ENCODE results near the gene C2CD4D.
"Not testable (repeated sequence)": the region's sequence is repeated elsewhere in the genome, so short reads cannot be mapped to it uniquely, and the experiment has no call there.

C2CD4D gene

DNA sequence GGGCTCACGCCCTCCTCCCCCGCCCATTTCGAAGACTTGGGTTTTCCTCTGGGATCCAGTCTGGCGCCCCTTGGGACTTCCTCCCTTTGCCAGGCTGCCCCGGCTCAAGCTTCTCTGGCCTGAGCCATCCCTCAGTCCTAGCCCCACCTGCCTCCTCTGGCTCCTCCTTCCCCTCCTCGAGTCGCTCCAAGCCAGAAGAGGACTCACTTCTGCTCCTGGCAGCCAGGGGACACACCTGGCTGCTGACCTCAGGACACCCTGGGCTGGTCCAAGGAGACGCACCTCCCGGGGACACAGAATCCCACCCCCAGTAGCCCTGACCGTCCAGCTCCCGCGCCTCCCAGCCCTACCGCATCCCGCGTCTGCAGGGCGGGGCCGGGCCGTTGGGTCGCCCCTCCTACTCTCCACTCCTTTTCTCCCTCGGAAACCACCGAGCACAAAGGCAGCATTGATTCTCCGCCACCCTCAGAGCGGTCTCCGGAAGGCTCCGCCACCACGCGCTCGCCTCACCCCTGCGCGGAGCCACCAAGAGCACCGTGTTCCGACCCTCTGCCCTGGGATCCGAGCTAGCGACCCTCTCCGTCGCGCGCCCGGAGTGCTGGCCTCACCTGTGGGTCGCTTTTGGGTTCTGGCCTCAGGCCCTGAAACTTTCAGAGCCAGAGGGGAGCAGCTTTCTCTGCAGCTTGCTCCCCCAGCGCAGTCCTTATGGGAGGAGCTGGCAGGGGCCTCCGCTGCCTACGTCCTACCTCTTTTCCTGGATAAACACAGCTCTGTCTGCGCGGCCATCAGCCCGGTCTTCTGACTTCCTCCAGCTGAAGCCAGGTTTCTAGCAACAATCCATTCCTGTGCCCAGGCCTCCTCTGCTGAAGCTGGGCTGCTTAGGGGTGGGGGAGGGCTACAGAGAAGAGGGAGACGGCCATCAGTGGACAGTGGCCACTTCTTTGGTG is at the start of gene C2CD4D:
Gene C2CD4D (minus strand): TSS at position 364 of the 947 bp plus-strand sequence. CDS start 831 bp downstream, outside the sequence.
- DNase-seq, result no peak

DNA sequence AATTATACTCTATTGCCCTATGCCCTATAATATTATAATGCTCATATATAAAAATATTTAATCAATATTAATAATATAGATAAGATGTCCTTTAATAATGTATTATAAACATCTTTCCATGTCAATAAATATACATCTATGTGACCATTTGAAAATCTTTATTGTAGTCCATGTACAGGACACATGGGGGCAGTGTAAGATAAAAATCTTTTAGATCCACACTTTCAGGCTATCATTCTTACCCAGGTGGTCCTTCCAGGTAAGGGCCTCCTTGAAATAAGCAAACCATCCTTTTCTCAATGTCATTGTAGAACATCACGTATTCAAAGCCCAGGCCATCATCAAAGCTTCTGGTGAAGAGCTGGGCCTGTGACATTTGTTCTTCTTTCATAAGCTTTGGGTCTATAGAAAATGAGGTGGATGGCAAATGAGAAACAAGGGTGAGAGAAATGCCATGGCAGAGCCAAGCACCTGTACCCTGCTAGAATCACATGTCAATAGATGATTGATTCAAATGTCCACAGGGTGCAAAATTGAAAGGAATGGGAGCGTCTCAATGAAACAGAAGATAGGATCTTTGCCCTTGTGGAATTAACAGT is 49.5 kb upstream of the C2CD4D start:
- no peak for DNase-seq

- DNase-seq, result no peak
Measured at GRCh38 chr1:151887028-151887427, 47.4 kb upstream of the C2CD4D start.

GRCh38 chr1:151885479-151885878 is 45.9 kb upstream of the C2CD4D start:
- no peak for DNase-seq

GRCh38 chr1:151884879-151885278 is 45.3 kb upstream of the C2CD4D start:
- not testable (repeated sequence) for DNase-seq

DNA sequence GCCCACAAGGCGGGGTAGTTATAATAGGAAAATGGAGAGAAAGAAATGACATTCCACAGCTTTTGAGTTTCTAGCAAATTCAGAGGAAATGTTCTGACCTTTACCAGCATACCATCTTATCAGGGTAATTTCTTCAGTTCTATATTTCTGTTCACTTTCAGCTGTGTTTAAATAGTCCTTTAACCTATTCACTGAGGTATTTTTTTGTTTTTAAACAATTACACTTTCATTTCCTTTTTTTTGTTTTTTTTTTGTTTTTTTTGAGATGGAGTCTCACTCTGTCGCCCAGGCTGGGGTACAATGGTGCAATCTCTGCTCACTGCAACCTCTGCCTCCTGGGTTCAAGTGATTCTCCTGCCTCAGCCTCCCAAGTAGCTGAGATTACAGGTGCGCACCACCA is 44.8 kb upstream of the C2CD4D start:
- DNase-seq, result not testable (repeated sequence)

- not testable (repeated sequence) for DNase-seq
Measured at GRCh38 chr1:151883898-151884297, 44.3 kb upstream of the C2CD4D start.

GRCh38 chr1:151882918-151883317 is 43.3 kb upstream of the C2CD4D start:
- not testable (repeated sequence) for DNase-seq

DNA sequence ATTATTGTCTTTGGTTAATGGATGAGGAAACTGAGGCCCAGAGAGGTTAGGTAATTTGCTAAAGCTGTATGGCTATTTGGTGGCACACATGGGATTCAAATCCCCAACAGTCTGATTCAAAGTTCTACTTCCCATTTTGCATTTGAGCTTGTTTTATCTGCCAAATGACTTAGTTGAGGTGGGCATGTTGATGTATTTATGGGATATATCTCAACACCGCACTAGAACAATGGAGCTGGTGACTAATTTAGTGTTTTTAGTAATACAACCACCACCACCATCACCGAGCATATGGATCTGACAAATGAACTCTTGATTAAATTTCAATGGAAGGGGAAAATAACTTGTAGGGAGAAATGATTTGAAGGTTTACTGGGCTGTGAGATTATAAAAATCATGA is 42.8 kb upstream of the C2CD4D start:
- no peak for DNase-seq

- no peak for DNase-seq
Measured at GRCh38 chr1:151881479-151881878, 41.9 kb upstream of the C2CD4D start.

GRCh38 chr1:151875419-151876097 is 35.9 kb upstream of the C2CD4D start:
- no peak for DNase-seq

DNA sequence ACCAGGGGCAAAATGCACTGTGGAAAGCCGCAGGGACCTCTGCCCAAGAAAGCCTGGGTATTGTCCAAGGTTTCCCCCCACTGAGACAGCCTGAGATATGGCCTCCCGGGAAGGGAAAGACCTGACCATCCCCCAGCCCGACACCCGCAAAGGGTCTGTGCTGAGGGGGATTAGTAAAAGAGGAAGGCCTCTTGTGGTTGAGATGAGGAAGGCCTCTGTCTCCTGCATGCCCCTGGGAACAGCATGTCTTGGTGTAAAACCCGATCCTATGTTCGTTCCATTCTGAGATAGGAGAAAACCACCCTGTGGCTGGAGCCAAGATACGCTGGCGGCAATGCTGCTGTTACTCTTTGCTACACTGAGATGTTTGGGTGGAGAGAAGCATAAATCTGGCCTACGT is 33.2 kb upstream of the C2CD4D start:
- not testable (repeated sequence) for DNase-seq

DNA sequence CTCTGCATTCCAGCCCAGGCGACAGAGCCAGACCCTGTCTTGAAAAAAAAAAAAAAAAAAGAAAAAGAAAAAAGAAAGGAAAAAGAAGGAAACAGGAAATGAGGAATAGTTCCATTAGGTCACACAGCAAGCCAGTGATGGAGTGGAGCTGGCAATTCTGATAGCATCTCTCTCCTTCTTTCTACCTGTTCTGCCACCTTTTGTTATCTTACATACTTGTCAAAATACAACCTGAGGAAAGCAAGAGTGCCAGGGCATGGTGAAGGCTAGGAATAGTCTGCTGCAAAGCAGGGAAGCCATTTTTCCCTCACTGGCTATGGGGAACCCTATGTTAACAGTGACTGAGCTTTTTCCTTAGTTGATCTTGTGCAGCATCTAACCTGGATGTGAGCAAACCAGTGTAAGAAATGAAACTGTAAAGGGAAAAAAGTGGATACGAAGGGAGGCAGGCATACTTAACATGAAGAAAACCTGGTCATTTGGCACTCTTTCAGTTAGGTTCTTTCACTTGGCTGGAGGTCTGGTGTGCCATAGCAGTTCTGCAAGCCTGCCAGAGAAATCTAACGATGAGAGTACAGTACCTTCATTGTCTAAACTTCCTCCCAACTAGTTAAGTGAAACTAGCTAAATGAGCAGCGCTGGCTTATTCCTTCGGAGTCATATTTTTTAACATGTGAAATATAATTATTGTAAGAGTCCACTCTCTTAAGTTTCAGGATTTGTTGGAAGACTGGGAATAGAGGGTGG is 31.8 kb upstream of the C2CD4D start:
- DNase-seq, result no peak

DNA sequence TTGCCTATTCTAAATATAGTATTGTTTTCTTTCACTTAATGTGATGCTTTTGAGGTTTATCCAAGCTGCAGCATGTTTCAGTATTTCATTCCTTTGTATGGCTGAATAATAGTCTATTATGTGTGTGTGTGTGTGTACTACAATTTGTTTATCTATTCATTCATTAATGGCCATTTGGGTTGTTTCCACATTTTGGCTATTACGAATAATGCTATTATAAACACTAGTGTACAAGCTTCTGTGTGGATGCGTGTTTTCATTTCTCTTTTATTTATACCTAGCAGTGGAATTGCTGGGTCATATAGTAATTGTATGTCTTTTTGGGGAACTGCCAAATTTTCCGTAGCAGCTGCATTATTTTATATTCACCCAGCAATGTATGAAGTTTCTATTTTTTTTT is 28.9 kb upstream of the C2CD4D start:
- DNase-seq, result no peak

GRCh38 chr1:151867765-151868411 is 28.3 kb upstream of the C2CD4D start:
- peak; percentile 79 for DNase-seq

- no peak for DNase-seq
Measured at GRCh38 chr1:151867321-151867720, 27.7 kb upstream of the C2CD4D start.

DNA sequence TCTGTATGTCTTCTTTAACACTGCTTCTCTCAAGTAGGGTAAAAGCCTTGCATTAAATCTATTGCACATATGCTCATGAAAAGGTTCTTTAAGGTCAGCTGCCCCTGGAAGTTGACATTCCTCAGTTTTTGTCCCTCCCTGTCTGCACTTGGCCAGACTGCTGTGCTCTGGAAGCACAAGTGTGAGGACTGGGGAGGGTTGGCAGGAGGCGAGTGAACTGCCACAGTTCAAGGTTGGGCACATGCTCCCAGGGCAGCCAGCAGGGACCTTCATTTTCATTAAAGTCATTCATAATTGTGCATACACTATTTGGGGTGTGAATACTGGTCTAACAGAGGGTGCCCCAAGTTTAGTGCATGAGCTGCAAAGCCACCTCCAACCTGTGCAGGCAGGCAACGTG is 24.8 kb upstream of the C2CD4D start:
- no peak for DNase-seq

DNA sequence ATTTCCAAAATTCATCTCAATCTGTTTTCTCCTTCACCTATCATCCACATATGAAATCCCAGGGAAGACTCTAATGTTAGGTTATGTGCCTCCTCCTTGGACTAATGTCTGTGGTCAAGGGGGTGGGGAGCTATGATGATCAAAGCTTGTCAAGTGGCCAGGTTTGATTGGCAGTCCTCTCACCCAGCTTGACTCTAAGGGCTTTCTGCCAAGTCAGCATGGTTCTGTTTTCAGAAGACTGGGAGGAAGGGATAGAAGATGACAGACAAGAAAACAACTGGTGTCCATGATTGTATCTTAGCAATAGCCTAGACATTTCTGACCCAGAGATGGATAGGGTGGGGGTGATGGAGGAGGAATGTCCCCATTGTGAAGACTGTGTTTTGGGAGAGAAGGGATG is 23.0 kb upstream of the C2CD4D start:
- no peak for DNase-seq

GRCh38 chr1:151860504-151861187 is 21.0 kb upstream of the C2CD4D start:
- DNase-seq, result no peak

DNA sequence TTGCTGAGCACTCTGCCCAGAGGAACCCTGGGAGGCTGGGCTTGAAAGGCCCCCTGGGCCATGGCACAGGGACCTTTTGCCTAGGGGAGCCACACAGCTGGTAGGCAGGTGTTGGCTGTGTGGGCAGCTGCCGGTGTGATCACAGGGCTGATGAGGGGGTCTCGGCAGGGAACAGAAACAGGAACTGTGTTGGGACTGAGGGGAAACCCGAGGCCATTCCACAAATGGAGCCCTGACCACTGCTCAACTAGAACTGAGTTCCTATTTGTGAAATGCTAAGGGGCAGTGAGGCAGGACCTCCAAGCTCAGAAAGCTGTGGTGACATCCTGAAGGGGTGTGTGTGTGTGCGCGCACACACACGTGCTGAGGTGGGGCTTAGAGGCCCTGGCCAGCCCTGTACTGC is 20.3 kb upstream of the C2CD4D start:
- no peak for DNase-seq

- no peak for DNase-seq
Measured at GRCh38 chr1:151858886-151859665, 19.5 kb upstream of the C2CD4D start.

Measured in SIG-M5 (cell line).